Gastrocnemius medialis (tissue), 4 donors: Measurements from ENCODE around the gene SPATS2L.

Experiments used
- CTCF ChIP-seq, 5 experiments: fragments of 450-650 bp in 3 of 5; fragments of 200-600 bp in 2 of 5; sonication (generic) in 2 of 5; IDR thresholded peaks in 4 of 5; conservative IDR thresholded peaks in 1 of 5; 1 replicate in 4 of 5; 2 replicates in 1 of 5; pipeline ENCODE4 v1.5.1; 2016 to 2019; ENCODE audit warnings: antibody characterized with exemption in 5 of 5, mild to moderate bottlenecking in 3 of 5, moderate library complexity in 3 of 5
- POLR2A ChIP-seq, 2 donors: fragments of 450-650 bp; IDR thresholded peaks; one replicate each; pipeline ENCODE4 v1.6.1; 2017; ENCODE audit warnings: antibody characterized with exemption in 2 of 2, mild to moderate bottlenecking in 2 of 2, moderate library complexity in 2 of 2

GRCh38 chr2:200373973-200374416 lies 67.5 kb downstream of the SPATS2L start:
- TF ChIP-seq CTCF (IDR thresholded peaks at IDR 0.05 in 4 of 5, conservative IDR thresholded peaks at IDR 0.05 in 1 of 5): no peak
- no peak for TF ChIP-seq POLR2A (IDR thresholded peaks at IDR 0.05)
